Thoracic aorta (tissue), 2 donors: ENCODE measurements around the gene SLC44A5. TPM values are rescaled to one million over a fixed set of nuclear protein-coding genes. Genes with fewer than 3 reads are reported as not detected.

Experiments used
- ATAC-seq: fragments of 150-250 bp; one replicate; pipeline ENCODE4 v1.8.0; 2017; ENCODE audit warnings: low read depth; ENCODE audit not compliant: insufficient number of reproducible peaks, low FRiP score
- DNase-seq: peaks from one replicate; pipeline ENCODE4 v3.0.0-alpha.2; 2020; ENCODE audit warnings: low spot score
- H3K27ac ChIP-seq, 2 donors: fragments of 200-600 bp; sonication (generic); 1 replicate in 1 of 2; 2 replicates in 1 of 2; pipeline ENCODE4 v1.5.1; 2016; ENCODE audit warnings: mild to moderate bottlenecking in 2 of 2, moderate library complexity in 2 of 2
- H3K27me3 ChIP-seq: fragments of 200-600 bp; sonication (generic); replicated peaks from 2 replicates; pipeline ENCODE4 v1.6.0; 2016; ENCODE audit warnings: mild to moderate bottlenecking; ENCODE audit not compliant: insufficient read depth
- H3K36me3 ChIP-seq: fragments of 200-600 bp; sonication (generic); one replicate; pipeline ENCODE4 v1.5.1; 2016
- H3K4me1 ChIP-seq, 2 donors: fragments of 200-600 bp; sonication (generic); 1 replicate in 1 of 2; 2 replicates in 1 of 2; pipeline versions ENCODE4 v1.5.1 to v1.6.0; 2016; ENCODE audit warnings: low read depth in 2 of 2, mild to moderate bottlenecking in 1 of 2; ENCODE audit not compliant: control insufficient read depth in 1 of 2
- H3K4me3 ChIP-seq: fragments of 200-600 bp; sonication (generic); 2 replicates; pipeline ENCODE4 v1.5.1; 2016; ENCODE audit warnings: mild to moderate bottlenecking
- H3K9me3 ChIP-seq: fragments of 200-600 bp; sonication (generic); 2 replicates; pipeline ENCODE4 v1.5.1; 2016
- total RNA-seq, 2 donors: library from RNA; depleted of rRNA; stranded (reverse); fragments of >200 nt; gene quantifications; one replicate each; pipeline versions ENCODE4 v1.1.0 to v1.2.3, GENCODE V29; 2016
- TF ChIP-seq, protein P1 (sequence below): fragments of 200-600 bp; sonication (generic); IDR thresholded peaks from one replicate; pipeline ENCODE4 v1.5.1; 2019; ENCODE audit warnings: antibody characterized with exemption

The SLC44A5 gene
- total RNA-seq, 2 donors from 2014 or later = 0.28 to 0.68 TPM

DNA sequence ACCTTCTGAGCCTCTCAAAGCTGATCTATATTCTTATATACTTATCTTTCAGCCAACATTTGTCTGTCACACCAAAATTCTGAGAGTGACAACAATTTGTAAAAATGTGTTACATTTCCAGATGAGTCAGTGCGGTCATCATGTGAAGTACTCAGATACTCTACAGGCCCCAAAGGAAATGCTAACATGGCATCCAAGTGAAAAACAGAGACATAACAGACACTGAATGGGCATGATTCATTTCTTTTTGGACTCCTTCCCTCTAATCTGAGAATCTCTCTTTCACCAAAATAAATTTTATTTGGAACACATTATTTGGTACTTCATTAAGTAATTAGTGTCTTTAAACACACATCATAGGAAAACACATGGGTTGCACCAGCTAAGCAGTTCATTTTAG is 96.6 kb downstream of the SLC44A5 start:
- Histone ChIP-seq H3K27ac (no peak overlapping the region), H3K4me1 (no peaks in the 10 kb centered on the region), H3K36me3 (no peaks in the 10 kb centered on the region), H3K9me3 (no peaks in the 10 kb centered on the region), H3K27me3 (no peaks in the 10 kb centered on the region), H3K4me3 (no peak overlapping the region)
- TF ChIP-seq, protein P1, sequence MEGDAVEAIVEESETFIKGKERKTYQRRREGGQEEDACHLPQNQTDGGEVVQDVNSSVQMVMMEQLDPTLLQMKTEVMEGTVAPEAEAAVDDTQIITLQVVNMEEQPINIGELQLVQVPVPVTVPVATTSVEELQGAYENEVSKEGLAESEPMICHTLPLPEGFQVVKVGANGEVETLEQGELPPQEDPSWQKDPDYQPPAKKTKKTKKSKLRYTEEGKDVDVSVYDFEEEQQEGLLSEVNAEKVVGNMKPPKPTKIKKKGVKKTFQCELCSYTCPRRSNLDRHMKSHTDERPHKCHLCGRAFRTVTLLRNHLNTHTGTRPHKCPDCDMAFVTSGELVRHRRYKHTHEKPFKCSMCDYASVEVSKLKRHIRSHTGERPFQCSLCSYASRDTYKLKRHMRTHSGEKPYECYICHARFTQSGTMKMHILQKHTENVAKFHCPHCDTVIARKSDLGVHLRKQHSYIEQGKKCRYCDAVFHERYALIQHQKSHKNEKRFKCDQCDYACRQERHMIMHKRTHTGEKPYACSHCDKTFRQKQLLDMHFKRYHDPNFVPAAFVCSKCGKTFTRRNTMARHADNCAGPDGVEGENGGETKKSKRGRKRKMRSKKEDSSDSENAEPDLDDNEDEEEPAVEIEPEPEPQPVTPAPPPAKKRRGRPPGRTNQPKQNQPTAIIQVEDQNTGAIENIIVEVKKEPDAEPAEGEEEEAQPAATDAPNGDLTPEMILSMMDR = no peak
- no peak for ATAC-seq
- DNase-seq = no peak

DNA sequence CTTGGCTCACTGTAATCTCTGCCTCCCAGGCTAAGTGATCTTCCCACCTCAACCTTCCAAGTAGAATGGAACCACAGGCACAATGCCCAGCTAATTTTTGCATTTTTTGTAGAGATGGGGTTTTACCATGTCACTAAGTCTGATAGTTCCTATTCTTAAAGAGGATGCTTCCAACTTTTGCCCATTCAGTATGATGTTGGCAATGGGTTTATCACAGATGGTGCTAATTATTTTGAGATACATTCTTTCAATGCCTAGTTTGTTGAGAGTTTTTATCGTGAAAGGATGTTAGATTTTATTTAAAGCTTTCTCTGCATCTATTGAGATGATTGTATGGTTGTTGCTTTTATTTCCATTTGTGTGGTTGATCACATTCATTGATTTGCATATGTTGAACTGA is 103.9 kb downstream of the SLC44A5 start:
- ATAC-seq = no peak
- Histone ChIP-seq H3K27ac (no peak overlapping the region), H3K27me3 (no peaks in the 10 kb centered on the region), H3K4me3 (no peak overlapping the region), H3K36me3 (no peaks in the 10 kb centered on the region), H3K4me1 (no peaks in the 10 kb centered on the region), H3K9me3 (no peaks in the 10 kb centered on the region)
- TF ChIP-seq, protein P1 = no peak
- DNase-seq = no peak

DNA sequence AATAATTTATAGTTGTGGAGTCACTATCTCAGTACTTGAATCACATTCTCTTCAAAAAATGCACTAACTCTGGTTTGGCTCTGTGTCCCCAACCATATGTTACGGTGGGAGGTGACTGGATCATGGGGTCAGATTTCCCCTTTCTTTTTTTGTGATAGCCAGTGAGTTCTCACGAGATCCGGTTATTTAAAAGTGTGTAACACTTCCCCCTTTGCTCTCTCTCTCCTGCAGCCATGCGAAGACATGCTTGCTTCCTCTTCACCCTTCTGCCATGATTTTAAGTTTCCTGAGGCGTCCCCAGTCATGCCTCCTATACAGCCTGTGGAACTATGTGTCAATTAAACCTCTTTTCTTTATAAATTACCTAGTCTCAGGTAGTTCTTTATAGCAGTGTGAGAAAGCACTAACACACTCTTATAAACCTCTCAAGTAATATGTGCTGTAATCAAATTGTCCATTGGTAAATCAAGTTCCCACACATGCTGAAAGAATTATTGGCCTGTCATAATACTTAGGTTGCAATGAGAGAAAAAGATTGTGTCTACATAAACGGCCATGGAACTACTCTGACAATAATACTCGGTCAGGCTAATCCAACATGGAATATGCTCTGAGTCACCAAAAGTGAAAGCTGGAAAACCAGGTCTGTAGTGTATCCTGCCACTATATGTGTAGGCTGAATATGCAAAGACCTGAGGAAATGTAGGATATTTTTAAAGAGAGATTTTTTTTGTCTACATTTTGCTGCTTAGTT is 107.5 kb downstream of the SLC44A5 start:
- H3K4me1 ChIP-seq = no peaks in the 10 kb centered on the region
- no peaks in the 10 kb centered on the region for H3K27me3 ChIP-seq
- ATAC-seq (no peak), DNase-seq (no peak)
- no peak overlapping the region for H3K27ac ChIP-seq
- H3K4me3 ChIP-seq = no peak overlapping the region
- TF ChIP-seq, protein P1 = no peak
- H3K9me3 ChIP-seq = no peaks in the 10 kb centered on the region
- H3K36me3 ChIP-seq = no peaks in the 10 kb centered on the region

DNA sequence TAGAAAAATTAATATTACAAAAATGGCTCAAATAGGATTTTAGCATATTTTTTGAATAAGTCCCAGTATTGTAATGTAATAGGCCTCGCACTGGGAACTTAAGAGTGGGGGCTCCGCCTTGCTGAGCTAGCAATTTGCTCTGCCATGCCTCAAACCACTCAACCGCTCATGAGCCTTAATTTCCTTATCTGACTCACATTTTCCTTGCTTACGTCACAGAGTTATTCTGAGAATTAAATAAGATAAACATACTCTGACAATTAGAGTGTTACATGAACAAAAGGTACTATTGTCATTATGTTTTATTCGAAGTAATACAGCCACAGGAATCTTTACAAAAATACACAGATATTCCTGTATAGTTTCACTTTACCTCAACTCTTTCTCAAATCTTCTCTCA is 108.1 kb downstream of the SLC44A5 start:
- H3K4me1 ChIP-seq = no peaks in the 10 kb centered on the region

DNA sequence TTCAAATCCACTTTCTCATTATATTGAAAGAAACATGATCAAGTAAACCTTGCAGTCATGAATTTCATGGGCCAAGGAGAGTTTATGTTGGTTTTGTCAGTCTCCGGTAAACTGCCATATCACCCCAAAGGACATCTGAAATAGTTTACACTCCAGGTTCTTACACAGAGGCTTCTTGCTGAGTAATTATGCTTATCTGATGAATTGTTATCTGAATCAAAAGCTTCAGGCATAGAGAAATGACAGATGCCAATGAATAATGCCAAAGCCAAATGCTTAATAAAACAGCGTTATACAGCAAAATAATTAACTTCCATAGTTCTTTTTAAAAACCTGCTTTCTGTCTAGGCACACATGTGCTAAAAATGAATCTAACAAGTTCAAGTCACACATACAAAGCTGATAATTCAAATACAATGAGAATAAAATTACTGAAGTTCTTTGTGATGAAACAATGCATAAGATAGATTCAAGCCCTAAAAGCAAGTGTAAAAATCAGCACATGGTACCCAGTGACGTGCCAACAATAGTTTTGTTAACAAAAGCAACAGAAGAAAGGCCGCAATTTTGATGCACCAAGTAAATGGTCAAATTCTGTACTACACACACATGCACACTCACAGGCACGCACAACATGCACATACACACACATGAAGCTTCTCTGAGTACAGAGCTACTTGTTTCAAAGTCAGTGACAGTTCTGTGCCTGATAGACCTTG is 109.2 kb downstream of the SLC44A5 start:
- TF ChIP-seq, protein P1 = no peak
- Histone ChIP-seq H3K27ac (no peak overlapping the region), H3K4me1 (no peaks in the 10 kb centered on the region), H3K9me3 (no peaks in the 10 kb centered on the region), H3K36me3 (no peaks in the 10 kb centered on the region), H3K4me3 (no peak overlapping the region), H3K27me3 (no peaks in the 10 kb centered on the region)
- ATAC-seq (no peak), DNase-seq (no peak)

More for the DNA sequence above, 108.1 kb downstream of the SLC44A5 start:
- no peak for ATAC-seq
- Histone ChIP-seq H3K27ac (no peak overlapping the region), H3K9me3 (no peaks in the 10 kb centered on the region), H3K4me3 (no peak overlapping the region), H3K27me3 (no peaks in the 10 kb centered on the region), H3K36me3 (no peaks in the 10 kb centered on the region)
- TF ChIP-seq, protein P1 = no peak
- DNase-seq = no peak
